GM21528 (cell line): ENCODE measurements around the gene BABAM2.

ENCODE experiments used
- ATAC-seq: cut with Tn5 transposase; IDR thresholded peaks from one replicate; pipeline ENCODE4 v1.9.1; 2021; ENCODE audit warnings: mild to moderate bottlenecking, moderate library complexity; ENCODE audit not compliant: unreplicated experiment, low FRiP score

BABAM2 gene

DNA sequence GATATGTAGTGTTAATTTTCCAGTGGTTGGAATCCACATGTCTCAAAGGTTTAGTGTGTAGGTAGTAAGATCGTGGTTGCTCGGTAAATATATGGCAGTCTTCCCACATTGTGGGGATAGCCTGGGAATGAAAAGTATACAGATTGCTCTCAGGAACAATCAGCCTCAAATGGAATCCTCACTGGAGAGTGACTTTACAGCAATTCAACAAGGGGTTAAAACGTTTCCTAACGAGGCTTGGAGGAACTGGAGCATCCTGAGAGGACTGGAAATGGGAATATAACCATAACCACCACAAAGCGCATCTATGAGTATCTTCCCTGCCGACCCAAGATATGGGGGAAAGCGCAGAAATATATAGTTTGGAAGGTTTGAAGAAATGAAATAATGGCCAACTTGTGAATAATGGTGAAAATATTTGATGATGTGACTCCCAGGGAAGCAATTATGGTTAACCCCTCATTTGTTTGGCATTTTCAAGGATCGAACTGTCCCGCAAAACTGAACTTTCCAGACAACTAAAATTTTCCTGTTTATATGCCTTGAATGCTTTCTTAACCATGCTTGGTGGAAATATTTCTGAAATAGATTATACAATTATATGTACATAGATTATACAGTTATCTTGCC, 401.4 kb downstream of the BABAM2 start:
- ATAC-seq = no peak

GRCh38 chr2:28292491-28292890, 402.0 kb downstream of the BABAM2 start:
- no peak for ATAC-seq

- no peak for ATAC-seq
Observed at GRCh38 chr2:28293416-28293815, 402.9 kb downstream of the BABAM2 start.

GRCh38 chr2:28294451-28294850, 403.9 kb downstream of the BABAM2 start:
- no peak for ATAC-seq

DNA sequence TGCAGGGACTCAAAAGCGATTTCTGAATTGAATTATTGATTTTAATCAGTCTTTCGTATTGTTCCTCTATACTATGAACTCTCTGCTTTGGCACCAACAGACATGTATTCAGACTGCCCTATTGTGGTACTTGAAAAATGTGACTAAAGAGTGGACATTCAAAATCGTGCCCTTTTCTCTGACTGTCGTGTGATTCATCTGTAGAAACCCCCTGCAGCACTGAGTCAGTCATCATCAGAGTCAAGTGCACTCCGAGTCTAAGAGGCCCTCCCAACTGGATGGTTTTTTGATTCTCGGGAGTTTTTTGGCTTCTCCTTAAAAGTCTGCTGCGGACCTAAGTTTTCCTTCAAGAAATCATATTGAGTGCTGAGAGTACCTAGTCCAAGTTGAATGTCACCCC, 405.7 kb downstream of the BABAM2 start:
- no peak for ATAC-seq

- ATAC-seq = no peak
Observed at GRCh38 chr2:28296904-28297303, 406.4 kb downstream of the BABAM2 start.

DNA sequence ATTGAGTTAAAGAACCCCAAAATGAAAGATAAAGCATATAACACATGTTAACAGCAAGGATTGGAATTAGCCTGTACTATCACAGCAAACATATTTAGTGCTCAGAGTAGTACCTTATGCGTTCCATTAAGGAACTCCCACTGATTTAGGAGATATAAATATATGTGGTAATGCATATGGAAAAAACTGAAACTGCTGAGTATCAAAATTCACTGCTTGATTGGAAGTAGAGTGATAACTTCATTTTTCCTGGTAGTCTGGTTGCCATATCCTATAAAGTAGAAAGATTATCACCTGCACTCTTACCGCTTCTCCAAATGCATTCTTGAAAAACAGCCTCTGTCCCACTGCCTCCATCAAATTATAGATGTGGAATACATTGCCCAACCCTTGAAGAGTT, 407.0 kb downstream of the BABAM2 start:
- no peak for ATAC-seq

DNA sequence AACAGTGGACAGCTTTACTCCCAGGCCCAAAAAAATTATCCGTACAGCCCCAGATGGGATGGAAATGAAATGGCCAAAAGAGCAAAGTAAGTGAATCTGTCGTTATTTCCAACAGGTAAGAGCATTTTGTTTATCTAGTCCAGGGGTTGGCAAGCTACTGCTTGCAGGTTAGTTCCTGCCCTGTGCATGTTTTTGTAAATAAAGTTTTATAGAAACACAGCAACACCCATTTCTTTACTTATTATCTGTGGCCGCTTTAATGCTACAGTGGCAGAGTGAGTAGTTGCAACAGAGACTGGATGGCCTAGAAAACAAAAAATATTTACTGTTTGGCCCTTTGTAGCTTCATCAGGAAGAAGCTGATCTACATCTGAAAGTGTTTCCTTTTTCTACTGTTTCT, 407.9 kb downstream of the BABAM2 start:
- no peak for ATAC-seq

DNA sequence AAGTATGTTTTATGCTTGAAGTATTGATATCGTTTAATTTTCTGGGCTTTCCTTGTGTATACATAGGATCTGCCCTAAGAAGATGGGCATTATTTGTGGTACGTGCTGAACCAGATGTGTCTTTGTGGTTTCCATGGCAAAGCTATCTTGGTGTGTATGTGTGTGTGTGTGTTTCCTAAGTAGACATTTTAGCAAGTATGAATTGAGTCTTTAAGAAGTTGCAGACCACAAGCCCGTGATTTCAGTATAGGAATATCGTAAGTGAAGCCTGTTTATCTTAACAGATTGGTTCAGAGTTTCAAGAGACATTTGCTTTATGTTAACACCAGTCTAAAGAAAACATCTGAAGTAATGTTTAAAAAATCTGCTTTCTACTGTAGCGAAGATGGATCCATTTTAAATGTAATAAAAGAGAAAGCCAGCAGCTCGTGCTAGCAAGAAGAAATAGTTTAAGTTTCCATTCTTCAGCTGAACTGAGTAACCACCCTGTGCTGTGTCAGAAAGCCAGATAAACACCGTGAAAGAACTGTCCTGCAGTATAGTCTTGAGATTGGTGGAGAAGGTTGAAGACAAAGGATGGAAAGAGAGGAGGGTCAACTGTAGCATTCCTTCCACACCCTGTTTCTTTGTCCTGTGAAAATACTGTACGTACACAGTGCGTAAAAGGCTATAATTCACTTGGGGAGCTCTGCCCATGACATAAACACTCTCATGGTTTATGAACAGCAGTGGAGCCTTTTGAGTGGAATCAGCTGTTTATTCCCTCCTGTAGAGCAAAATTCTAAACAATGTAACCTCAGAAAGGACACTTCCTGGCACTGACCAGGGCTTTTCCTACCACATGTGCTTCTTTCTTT, 410.2 kb downstream of the BABAM2 start:
- no peak for ATAC-seq

GRCh38 chr2:28305202-28305601, 414.7 kb downstream of the BABAM2 start:
- ATAC-seq = no peak

- ATAC-seq = no peak
Observed at GRCh38 chr2:28310107-28310506, 419.6 kb downstream of the BABAM2 start.

DNA sequence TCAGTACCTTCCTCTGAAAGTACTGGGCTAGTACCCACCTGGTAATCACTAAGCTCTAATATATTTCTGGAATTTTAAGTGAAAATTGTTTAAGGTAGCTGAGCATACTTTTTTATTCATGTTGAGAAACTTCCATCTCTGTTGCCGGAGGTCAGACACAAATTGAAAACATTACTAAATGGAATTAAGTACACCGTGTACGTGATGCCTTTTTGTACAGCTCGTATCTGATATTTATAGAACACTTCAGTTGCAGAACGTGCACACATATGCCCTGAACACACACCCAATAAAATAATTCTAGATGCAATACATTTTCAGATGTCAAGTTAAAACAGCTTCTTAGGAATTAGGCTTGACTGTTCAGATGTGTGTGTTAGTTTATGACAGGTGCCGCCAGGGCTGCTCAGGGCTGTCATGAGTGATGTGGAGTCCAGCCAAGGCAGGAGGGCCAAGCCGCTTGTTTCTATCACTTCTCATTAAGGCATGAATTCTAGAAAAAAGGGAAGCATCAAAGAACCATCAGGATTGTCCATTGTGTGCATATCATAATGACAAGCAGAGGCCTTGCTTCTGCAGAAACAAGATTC, 421.2 kb downstream of the BABAM2 start:
- no peak for ATAC-seq

GRCh38 chr2:28312307-28313219, 422.0 kb downstream of the BABAM2 start:
- no peak for ATAC-seq

- no peak for ATAC-seq
Observed at GRCh38 chr2:28313220-28313784, 422.8 kb downstream of the BABAM2 start.

DNA sequence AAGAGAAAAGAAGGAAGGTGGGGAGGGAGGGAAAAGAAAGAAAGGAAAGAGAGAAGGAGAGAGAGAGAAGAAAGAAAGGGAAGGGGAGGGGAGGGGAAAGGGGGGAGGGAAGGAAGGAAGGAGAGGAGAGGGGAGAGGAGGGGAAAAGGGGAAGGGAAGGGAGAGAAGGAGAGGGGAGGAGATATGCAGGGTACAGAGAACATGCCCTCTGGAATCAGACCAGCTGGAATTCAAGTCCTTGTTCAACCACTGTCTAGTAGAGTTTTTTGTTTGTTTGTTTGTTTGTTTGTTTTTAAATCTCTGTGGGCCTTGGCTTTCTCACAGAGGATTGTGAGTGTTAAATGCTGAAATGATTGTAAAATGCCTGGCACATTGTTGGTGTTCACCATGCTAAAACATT, 424.4 kb downstream of the BABAM2 start:
- ATAC-seq = no peak

- ATAC-seq = no peak
Observed at GRCh38 chr2:28316546-28317335, 426.2 kb downstream of the BABAM2 start.

DNA sequence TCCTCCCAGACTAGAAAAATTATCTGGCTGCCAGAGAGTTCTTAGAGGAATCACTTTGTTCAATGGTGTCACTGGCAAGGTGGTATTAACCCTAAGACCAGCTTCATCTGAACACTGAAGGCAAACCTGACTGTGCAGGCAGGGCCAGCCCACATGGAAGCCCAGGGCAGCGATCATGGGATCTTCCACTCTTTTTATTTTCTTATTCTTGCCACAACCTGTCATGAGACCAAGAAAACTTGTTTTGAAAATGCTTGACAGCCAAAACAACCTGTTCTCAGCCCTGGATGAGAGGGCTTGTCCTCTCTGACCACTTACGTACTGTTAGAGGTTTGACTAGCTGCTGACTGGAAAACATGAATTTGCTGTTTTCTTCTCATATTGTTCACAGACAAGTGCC, 426.9 kb downstream of the BABAM2 start:
- ATAC-seq = no peak

DNA sequence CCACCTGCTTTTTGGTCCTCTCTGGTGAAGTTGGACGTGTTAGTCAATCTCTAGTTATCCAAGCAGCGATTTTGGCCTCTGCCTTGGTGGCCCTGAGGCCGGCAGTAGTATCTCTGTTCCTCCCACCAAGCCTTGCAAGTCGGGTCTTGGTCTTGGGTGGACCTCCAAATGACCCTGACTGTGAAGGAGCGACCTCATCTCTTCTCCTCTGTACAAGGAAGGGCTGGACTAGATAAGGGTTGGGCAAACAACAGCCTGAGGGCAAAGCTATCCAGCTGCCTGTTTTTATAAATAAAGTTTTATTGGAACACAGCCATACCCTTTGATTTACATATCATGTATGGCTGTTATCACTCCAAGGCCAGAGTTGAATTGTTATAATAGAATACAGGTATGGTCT, 427.5 kb downstream of the BABAM2 start:
- no peak for ATAC-seq

DNA sequence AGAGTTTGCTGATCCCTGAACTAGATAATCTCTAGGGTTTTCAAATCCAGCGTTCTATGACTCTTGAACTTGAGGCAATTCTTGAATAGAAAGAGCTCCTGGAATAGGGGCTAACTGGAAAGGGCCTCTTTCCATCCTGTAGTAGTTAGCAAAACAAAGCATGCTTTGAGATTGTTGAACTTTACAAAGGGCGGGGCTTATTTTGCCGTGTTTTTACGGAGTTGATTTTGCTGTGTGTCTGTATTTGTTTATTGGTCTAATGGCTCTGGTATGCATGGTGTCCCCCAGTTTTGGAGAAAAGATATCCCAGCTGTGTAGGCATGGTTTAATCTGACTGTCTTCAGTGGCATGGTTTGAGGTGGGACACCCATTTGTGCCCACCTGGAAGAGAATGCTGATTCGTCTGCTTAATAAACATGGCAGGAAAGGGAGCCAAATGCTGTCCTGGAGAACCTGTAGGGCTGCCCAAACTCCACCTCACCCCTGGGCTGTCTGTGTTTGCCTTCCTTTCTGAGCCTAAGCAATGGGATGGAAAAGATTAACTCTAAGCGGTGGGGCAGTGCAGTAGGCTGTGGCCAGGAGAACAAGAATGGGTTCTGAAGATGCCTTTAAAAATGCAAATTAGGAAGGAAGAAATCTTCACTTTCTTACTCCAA, 428.1 kb downstream of the BABAM2 start:
- no peak for ATAC-seq
